ENCODE data around the gene HSPB1. TPM values are rescaled to one million over a fixed set of nuclear protein-coding genes. Genes with fewer than 3 reads are reported as not detected.
A peak's percentile ranks its signal among the peaks of the same experiment; 100 is the strongest.
"Not testable (repeated sequence)": the region's sequence is repeated elsewhere in the genome, so short reads cannot be mapped to it uniquely, and the experiment has no call there.

HSPB1 gene
- total RNA-seq, 1 donor, result 72.7 TPM

DNA sequence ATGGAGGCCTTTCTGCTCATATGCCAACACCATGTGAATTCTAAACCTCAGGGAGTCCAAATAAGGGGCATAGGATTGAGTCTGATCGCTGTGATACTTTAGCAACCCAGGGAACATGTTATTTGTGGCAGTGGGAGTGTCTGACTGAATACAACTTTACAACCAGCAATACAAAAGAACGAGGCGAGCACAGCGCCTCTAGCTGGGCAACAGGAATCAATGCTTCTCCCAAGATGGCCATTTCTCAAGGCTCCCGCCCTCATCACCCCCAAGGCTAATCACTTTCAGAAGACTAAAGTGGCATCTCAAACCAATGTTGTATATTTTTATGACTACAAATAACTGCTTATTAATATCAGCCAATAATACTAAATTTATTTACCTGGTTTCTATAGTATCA lies 28.2 kb downstream of the HSPB1 start:
- Histone ChIP-seq H3K4me3 (ENCODE audit: insufficient read depth, low read length) (no peak overlapping the region), H3K9me3 (ENCODE audit: low read depth, low read length) (no peaks in the 10 kb centered on the region), H4K20me1 (ENCODE audit: insufficient read depth, low read length) (peaks cover 86% of the 10 kb centered on the region), H3K79me2 (ENCODE audit: insufficient read depth, low read length) (peaks cover 98% of the 10 kb centered on the region), H3K27ac (ENCODE audit: low read depth, low read length) (no peak overlapping the region), H3K4me1 (ENCODE audit: insufficient read depth, low read length) (peaks cover 23% of the 10 kb centered on the region), H2AFZ (ENCODE audit: low read length) (no peak overlapping the region), H3K36me3 (ENCODE audit: insufficient read depth, low read length) (peaks cover 73% of the 10 kb centered on the region), H3K4me2 (ENCODE audit: insufficient read depth, low read length) (no peak overlapping the region), H3K27me3 (ENCODE audit: insufficient read depth, low read length) (no peaks in the 10 kb centered on the region)
- no peak for DNase-seq (ENCODE audit: insufficient read length, low spot score, missing footprints)
- TF ChIP-seq, protein P1, sequence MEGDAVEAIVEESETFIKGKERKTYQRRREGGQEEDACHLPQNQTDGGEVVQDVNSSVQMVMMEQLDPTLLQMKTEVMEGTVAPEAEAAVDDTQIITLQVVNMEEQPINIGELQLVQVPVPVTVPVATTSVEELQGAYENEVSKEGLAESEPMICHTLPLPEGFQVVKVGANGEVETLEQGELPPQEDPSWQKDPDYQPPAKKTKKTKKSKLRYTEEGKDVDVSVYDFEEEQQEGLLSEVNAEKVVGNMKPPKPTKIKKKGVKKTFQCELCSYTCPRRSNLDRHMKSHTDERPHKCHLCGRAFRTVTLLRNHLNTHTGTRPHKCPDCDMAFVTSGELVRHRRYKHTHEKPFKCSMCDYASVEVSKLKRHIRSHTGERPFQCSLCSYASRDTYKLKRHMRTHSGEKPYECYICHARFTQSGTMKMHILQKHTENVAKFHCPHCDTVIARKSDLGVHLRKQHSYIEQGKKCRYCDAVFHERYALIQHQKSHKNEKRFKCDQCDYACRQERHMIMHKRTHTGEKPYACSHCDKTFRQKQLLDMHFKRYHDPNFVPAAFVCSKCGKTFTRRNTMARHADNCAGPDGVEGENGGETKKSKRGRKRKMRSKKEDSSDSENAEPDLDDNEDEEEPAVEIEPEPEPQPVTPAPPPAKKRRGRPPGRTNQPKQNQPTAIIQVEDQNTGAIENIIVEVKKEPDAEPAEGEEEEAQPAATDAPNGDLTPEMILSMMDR (IDR thresholded peaks at IDR 0.05; ENCODE audit: extremely low read depth, low read depth, low read length), result peak; percentile 20

GRCh38 chr7:76332078-76332477 lies 29.6 kb downstream of the HSPB1 start:
- H3K4me3 ChIP-seq (ENCODE audit: insufficient read depth, low read length), result no peak overlapping the region
- no peak for DNase-seq (ENCODE audit: insufficient read length, low spot score, missing footprints)
- H3K27me3 ChIP-seq (ENCODE audit: insufficient read depth, low read length), result no peaks in the 10 kb centered on the region
- no peaks in the 10 kb centered on the region for H3K9me3 ChIP-seq (ENCODE audit: low read depth, low read length)
- peaks cover 16% of the 10 kb centered on the region for H3K4me1 ChIP-seq (ENCODE audit: insufficient read depth, low read length)
- peaks cover 64% of the 10 kb centered on the region for H3K36me3 ChIP-seq (ENCODE audit: insufficient read depth, low read length)
- peaks cover 98% of the 10 kb centered on the region for H3K79me2 ChIP-seq (ENCODE audit: insufficient read depth, low read length)
- no peak overlapping the region for H2AFZ ChIP-seq (ENCODE audit: low read length)
- TF ChIP-seq, protein P1 (IDR thresholded peaks at IDR 0.05; ENCODE audit: extremely low read depth, low read depth, low read length), result no peak
- no peak overlapping the region for H3K27ac ChIP-seq (ENCODE audit: low read depth, low read length)
- peaks cover 87% of the 10 kb centered on the region for H4K20me1 ChIP-seq (ENCODE audit: insufficient read depth, low read length)
- H3K4me2 ChIP-seq (ENCODE audit: insufficient read depth, low read length), result no peak overlapping the region

DNA sequence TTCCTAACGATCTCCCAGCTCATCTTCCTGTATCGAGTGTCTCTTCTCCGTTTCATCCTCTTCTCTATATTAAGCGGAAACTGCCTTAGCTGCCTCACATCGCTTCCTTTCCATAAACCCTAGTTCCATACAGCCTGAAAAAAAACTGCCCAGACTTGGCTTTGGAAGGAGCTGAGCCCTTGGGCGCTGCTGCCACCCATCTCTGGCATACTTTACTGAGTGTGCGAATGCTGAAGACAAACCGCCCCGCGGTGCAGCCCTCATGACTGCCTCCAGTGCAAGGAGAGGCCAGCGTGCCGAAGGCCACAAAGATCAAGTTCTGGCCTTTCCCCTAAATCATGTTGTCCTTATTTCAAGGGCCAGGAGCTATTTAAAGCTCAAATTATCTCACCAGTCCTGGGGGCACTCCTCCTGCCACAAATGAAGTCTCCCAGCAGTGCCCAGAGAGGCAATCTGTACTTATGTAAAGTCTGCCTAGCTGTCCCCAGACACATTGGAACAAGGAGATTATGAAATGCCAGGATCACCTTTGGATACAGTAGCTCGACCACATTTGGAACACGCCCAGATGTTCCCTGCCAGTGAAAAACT lies 31.1 kb downstream of the HSPB1 start:
- H3K9me3 ChIP-seq (ENCODE audit: low read depth, low read length), result no peaks in the 10 kb centered on the region
- no peak overlapping the region for H3K4me3 ChIP-seq (ENCODE audit: insufficient read depth, low read length)
- peaks cover 12% of the 10 kb centered on the region for H3K4me1 ChIP-seq (ENCODE audit: insufficient read depth, low read length)
- TF ChIP-seq, protein P1 (IDR thresholded peaks at IDR 0.05; ENCODE audit: extremely low read depth, low read depth, low read length), result no peak
- H2AFZ ChIP-seq (ENCODE audit: low read length), result no peak overlapping the region
- peaks cover 53% of the 10 kb centered on the region for H3K36me3 ChIP-seq (ENCODE audit: insufficient read depth, low read length)
- H3K27ac ChIP-seq (ENCODE audit: low read depth, low read length), result peak overlapping the region; percentile 63
- no peak overlapping the region for H3K4me2 ChIP-seq (ENCODE audit: insufficient read depth, low read length)
- DNase-seq (ENCODE audit: insufficient read length, low spot score, missing footprints), result peak; percentile 51
- H3K27me3 ChIP-seq (ENCODE audit: insufficient read depth, low read length), result no peaks in the 10 kb centered on the region
- peaks cover 98% of the 10 kb centered on the region for H3K79me2 ChIP-seq (ENCODE audit: insufficient read depth, low read length)
- H4K20me1 ChIP-seq (ENCODE audit: insufficient read depth, low read length), result peaks cover 90% of the 10 kb centered on the region

DNA sequence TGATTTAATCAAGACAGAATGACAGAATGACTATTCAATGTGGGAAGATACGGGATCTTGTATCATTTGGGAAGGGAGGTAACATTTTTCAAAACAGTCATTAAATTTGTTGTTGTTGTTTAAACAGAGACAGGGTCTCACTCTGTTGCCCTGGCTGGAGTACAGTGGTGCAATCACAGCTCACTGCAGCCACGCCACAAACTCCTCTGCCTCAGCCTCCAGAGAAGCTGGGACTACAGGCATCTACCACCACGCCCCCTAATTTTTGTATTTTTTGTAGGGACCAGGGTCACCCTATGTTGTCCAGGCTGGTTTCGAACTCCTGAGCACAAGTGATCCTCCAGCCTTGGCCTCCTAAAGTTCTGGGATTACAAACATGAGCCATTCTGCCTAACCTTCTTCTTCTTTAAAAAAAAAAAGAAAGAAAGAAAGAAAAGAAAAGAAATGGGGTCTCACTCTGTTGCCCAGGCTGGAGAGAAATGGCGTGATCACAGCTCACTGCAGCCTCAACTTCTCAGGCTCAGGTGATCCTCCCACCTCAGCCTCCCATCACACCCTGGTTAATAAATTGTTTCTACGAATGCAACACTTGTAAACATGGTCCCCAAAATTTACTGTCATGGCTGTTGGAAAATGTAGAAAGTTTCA lies 32.0 kb downstream of the HSPB1 start:
- DNase-seq (ENCODE audit: insufficient read length, low spot score, missing footprints), result no peak
- H3K27me3 ChIP-seq (ENCODE audit: insufficient read depth, low read length), result no peaks in the 10 kb centered on the region
- peaks cover 88% of the 10 kb centered on the region for H4K20me1 ChIP-seq (ENCODE audit: insufficient read depth, low read length)
- H2AFZ ChIP-seq (ENCODE audit: low read length), result no peak overlapping the region
- TF ChIP-seq, protein P1 (IDR thresholded peaks at IDR 0.05; ENCODE audit: extremely low read depth, low read depth, low read length), result no peak
- no peak overlapping the region for H3K4me2 ChIP-seq (ENCODE audit: insufficient read depth, low read length)
- H3K79me2 ChIP-seq (ENCODE audit: insufficient read depth, low read length), result peaks cover 98% of the 10 kb centered on the region
- no peak overlapping the region for H3K4me3 ChIP-seq (ENCODE audit: insufficient read depth, low read length)
- peaks cover 12% of the 10 kb centered on the region for H3K4me1 ChIP-seq (ENCODE audit: insufficient read depth, low read length)
- H3K27ac ChIP-seq (ENCODE audit: low read depth, low read length), result no peak overlapping the region
- peaks cover 44% of the 10 kb centered on the region for H3K36me3 ChIP-seq (ENCODE audit: insufficient read depth, low read length)
- H3K9me3 ChIP-seq (ENCODE audit: low read depth, low read length), result no peaks in the 10 kb centered on the region

- not testable (repeated sequence) for H3K4me2 ChIP-seq (ENCODE audit: insufficient read depth, low read length); DNase-seq (ENCODE audit: insufficient read length, low spot score, missing footprints); H2AFZ ChIP-seq (ENCODE audit: low read length); H3K9me3 ChIP-seq (ENCODE audit: low read depth, low read length); H3K4me3 ChIP-seq (ENCODE audit: insufficient read depth, low read length); H3K27ac ChIP-seq (ENCODE audit: low read depth, low read length); H3K27me3 ChIP-seq (ENCODE audit: insufficient read depth, low read length)
- Histone ChIP-seq H3K79me2 (ENCODE audit: insufficient read depth, low read length) (peaks cover 98% of the 10 kb centered on the region), H3K4me1 (ENCODE audit: insufficient read depth, low read length) (peaks cover 18% of the 10 kb centered on the region), H4K20me1 (ENCODE audit: insufficient read depth, low read length) (peaks cover 88% of the 10 kb centered on the region), H3K36me3 (ENCODE audit: insufficient read depth, low read length) (peaks cover 41% of the 10 kb centered on the region)
Measured at GRCh38 chr7:76335417-76335816, 32.9 kb downstream of the HSPB1 start.

Data from osteoblast (primary cell).